ENCODE data around the gene SH3BP1.

SH3BP1 gene

DNA sequence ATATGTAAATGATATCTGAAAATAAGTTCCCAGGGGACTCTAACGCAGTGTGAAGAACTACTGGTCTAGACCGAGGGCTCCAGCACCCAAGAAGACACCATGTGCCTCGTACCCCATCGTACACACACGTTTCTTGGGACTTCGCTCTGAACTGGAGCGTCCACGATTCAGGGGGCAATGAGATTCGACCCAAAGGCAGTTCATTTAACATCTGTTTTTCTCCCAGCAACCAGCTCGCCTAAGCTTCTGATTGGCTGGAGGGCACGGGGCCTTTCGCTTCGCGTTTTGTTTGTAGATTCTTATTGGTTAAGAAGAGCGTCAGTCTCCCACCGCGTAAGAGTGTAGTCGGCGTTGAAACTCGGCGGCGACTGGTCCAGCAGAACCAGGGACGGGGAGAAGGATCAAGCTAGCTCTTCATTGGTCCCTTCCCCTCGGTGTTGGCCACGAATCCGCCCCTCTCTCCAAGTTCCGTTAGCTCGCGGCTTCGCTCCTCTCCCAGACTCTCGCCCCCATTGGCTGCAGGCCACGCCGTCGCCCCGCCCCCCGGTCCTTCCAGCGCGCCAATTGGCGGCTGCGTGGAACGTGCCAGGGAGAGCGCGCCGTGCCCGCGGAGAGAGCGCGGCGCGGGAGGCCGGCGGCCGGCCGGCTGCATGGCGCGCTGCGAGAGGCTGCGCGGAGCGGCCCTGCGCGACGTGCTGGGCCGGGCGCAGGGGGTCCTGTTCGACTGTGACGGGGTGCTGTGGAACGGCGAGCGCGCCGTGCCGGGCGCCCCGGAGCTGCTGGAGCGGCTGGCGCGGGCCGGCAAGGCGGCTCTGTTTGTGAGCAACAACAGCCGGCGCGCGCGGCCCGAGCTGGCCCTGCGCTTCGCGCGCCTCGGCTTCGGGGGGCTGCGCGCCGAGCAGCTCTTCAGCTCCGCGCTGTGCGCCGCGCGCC is 18.9 kb downstream of the SH3BP1 start, which contains the start of gene PDXP:
Gene PDXP (plus strand): TSS at position 591 of the 933 bp plus-strand sequence. CDS start 60 bp downstream, at position 651.
- DNase-seq (ENCODE audit: low read depth in 1 of 2, low spot score in 1 of 2), result peak; percentile 97 to 98

DNA sequence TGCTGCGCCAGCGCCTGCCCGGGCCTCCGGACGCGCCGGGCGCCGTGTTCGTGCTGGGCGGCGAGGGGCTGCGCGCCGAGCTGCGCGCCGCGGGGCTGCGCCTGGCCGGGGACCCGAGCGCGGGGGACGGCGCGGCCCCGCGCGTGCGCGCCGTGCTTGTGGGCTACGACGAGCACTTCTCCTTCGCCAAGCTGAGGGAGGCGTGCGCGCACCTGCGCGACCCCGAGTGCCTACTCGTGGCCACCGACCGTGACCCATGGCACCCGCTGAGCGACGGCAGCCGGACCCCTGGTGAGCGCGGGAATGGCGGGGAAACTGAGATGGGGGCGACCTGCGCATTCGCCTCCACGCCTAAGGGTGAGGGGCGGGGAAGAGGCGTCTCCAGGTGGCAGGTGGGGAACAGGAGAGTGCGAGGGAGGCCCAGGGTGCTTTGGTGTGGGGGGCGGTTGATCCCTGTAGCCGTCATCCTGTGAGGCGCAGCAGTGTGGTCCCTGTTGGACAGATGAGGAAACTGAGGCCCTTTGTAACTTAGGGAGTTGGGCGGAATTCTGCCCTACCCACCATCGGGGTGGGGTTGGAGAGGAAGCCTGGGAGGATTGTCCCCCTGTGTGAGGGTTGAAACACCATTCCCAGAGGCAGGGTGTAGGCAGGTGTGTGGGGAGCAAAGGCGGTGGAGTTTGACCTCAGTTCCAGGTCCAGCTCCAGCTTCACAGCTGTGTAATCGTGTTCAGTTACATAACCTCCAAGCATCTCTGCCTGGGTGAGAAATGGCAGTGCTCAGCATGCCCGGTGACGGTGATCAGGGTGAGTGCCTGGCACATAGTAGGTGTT is 19.8 kb downstream of the SH3BP1 start:
- DNase-seq (ENCODE audit: low read depth in 1 of 2, low spot score in 1 of 2), result no peak

DNA sequence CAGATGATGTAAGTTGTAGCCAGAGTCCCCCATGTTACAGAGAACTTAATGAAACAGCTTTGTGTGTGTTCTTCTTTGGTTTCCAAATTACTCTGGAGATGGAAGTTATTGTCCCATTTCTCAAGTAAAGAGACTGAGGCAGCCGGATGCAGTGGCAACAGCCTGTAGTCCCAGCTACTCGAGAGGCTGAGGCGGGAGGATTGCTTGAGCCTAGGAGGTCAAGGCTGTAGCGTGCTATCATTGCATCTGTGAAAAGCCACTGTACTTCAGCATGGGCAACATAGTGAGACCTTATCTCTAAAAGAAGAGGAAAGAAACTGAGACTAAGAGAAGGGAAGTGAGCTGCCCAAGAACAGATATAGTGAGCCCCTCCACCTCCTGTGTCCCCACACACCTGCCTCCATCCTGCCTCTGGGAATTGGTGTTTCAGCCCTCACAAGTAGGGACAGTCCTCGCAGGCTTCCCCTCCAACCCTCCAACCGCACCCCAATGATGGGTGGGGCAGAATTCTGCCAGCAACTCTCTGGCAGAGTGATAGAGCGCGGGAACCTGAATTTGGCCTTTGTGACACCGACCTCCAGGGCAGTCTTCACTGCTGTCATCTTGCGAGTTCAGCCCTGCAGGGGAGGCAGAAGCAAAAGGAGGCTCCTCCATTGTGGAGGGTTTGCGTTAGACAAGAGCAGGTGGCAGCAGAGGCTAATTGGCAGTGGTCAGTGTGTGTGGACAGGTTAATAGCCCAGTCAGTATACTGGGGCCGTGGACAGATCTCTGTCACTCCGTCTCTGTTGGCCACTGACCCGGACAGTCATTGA is 20.6 kb downstream of the SH3BP1 start:
- no peak for DNase-seq (ENCODE audit: low read depth in 1 of 2, low spot score in 1 of 2)

DNA sequence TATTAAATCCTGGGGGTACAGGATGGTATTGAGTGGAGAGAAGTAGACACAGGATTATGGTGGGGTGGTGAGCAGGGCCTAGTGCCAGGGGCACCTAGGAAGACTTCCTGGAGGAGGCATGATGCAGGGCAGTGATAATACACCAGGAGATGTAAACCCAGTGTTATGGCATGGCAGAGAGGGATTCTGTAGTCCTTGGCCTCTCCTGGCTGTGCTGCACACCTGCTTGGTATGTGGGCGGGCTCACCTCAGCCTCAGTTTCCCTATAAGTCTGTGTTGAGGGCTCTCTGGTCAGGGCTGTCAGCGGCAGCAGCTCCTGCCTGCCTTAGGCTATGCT is 21.2 kb downstream of the SH3BP1 start:
- DNase-seq (ENCODE audit: low read depth in 1 of 2, low spot score in 1 of 2), result no peak

DNA sequence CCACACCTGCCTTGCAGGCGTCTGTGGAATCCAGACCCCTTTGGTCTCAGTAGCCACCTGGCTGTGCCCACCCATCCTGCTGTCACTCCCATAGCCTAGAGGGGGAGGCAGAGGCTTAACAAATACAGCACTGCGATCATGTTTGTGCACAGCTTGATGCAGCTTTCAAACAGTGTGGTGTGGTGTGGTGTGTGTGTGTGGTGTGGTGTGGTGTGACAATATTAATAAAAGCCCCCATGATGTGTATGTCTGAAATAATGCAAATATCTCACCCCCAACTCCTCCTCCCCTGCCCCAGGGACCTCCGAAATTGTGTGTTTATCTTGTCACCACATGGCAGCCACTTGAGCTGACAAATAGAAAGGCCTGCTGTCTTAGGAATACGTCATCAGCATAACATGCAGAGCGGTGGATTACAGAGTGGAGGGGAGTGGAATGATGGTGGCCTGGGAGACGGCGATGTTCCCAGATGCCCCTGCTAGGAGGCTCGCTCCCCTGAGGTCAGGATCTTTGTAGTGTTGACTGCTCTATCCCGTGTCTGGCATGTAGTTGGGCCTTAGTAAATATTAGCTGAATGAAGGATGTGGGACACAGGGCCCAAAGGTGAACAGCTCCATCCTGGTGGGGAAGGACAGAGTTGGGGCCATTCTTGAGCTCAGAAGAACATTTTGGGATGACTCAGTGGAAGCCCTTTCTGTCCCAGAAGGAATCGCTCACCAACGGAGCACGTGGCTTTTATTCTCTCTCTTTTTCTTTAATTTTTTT is 21.9 kb downstream of the SH3BP1 start:
- DNase-seq (ENCODE audit: low read depth in 1 of 2, low spot score in 1 of 2), result no peak

DNA sequence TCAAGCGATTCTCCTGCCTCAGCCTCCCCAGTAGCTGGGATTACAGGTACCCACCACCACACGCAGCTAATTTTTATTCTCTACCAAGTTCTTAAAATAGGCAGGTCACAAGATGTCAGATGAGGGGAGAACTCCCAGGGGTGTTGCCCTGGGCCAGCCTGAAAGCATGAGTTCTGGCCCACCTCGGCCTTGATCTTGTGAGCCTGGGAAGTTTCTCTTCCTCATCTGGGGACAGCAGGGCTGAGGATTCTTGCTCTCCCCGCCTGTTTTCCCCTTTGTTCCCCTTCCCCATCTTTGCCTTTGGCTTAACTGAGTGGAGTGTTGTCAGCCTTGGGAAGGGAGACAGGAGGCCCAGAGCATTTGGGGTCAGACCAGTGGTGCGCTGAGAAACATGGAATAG is 22.6 kb downstream of the SH3BP1 start:
- DNase-seq (ENCODE audit: low read depth in 1 of 2, low spot score in 1 of 2), result no peak

DNA sequence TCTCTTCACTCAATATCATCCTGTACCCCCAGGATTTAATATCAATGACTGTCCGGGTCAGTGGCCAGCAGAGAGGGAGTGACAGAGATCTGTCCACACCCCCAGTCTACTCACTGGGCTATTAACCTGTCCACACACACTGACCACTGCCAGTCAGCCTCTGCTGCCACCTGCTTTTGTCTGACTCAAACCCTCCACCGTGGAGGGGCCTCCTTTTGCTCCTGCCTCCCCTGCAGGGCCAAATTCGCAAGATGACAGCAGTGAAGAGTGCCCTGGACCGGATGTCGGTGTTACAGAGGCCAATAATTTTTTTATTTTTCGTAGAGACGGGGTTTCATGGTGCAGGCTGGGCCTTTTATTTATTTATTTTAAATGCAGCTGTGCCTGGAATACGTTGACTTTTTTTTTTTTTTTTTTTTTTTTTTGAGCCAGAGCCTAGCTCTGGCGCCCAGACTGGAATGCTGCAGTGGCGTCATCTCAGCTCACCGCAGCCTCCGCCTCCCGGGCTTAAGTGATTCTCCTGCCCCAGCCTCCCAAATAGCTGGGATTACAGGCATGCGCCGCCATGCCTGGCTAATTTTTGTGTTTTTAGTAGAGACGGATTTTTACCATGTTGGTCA is 24.2 kb downstream of the SH3BP1 start:
- no peak for DNase-seq (ENCODE audit: low read depth in 1 of 2, low spot score in 1 of 2)

DNA sequence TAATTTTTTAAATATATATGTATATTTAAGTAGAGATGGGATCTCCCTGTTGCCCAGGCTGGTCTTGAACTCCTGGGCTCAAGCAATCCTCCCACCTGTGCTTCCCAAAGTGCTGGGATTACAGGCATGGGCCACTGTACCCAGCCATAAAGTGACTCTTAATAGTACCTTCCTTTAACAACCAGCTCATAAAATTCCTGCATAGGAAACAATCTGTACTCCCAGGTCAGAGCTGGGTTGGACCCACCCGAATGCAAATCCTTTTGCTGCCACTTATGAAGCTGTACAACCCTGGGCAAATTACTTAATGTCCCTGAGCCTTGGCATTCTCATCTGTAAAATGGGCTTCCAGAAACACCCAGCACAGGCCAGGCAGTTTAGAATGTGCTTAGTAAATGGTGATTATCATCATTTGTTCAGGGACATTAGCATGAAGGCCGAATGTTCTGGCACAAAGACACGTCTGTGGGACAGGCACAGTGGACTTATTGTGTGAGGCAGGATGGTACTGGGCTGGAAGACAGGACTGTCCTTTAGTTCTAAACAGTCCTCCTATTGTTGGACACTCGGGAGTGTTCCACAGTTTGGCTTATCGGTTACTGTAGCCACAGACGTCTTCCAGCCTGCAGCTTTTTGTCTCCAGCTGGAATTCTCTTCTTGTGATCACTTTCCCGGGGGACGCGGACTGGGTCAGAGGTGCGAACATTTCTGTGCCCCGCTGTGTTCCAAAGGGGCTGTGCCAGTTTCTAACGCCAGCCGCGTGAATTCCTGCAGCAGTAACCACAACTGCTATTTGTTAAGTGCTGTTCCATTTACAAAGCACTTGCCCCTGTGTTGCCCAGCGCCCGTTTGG is 25.0 kb downstream of the SH3BP1 start:
- no peak for DNase-seq (ENCODE audit: low read depth in 1 of 2, low spot score in 1 of 2)

DNA sequence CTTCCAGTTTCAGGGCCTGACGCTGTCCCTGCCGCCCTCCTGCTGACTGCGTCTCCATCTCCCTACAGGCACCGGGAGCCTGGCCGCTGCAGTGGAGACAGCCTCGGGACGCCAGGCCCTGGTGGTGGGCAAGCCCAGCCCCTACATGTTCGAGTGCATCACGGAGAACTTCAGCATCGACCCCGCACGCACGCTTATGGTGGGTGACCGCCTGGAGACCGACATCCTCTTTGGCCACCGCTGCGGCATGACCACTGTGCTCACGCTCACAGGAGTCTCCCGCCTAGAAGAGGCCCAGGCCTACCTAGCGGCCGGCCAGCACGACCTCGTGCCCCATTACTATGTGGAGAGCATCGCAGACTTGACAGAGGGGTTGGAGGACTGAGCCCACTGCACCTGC is 26.0 kb downstream of the SH3BP1 start:
- no peak for DNase-seq (ENCODE audit: low read depth in 1 of 2, low spot score in 1 of 2)

DNA sequence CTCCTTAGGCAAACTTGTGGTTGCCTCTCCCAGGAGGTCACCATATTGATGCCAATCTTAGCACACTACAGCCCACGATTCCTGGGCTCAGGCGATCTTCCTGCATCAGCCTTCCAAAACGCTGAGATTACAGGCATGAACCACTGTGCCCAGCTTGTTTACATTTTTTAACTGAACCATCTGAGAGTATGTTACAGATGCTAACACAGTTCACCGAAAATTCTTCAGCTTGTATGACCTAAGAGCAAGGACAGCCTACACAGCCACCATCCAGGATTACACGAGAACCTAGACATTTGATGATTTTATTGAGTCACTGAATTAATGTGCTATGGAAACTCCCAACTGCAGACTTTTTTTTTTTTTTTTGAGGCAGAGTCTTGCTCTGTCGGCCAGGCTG is 30.1 kb downstream of the SH3BP1 start:
- DNase-seq (ENCODE audit: low read depth in 1 of 2, low spot score in 1 of 2), result no peak

DNA sequence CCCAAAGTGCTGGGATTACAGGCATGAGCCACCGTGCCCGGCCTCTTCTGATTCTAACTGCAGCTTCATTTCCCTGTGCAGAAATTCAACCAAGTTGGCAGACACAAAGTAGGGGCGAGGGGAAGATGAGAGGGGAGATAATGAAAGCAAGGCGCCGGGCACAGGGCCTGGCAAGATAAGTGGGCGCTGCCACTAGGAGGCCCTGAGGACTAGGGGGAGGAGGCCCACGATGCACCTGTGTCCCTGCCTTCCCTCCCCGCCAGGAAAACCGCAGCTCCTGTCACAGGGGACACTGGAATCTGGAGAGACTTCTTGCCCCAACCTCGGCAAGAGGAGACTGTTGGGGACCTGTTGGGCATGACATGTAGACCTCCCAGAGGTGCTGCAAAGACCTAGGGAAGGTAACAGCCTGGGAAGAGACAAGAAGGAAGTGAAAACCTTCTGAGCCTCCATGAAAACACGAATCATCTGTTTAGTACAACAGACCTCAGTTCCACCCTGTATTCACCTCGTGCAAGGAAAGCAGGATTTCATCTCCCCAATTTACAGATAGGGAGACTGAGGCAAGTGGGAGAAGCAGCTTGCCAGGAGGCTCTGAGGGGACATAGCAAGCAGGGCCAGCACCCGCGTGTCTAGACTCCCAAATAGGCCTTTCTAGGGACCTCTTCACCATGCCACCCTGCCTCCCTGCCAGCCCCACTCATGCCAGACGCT is 32.9 kb downstream of the SH3BP1 start:
- DNase-seq (ENCODE audit: low read depth in 1 of 2, low spot score in 1 of 2), result no peak

DNA sequence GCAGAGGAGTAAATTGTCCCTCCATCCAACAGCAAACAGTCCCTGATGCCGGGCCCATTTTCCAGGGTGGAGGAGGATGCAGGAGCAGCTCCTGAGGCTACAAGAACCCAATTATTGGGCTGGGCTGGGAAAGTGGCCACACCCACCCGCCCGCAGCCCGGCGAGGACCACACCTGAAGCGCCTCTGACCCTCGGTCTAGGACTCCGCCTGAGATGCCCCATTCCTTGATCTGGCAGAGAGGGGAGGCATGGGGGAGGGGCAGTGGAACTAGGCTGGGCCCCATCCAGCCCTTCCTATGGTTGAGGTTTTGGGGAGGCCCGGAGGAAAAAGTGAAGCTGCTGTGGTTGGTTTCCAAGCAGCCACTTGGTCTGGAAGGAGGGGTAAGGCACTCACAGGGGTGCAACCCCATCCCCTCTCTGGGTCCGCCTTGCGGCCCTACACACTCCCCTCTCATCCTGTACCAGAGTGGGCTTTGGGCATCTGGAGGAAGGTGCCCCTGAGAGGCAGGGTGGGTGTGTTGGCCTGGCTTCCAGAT is 33.5 kb downstream of the SH3BP1 start:
- DNase-seq (ENCODE audit: low read depth in 1 of 2, low spot score in 1 of 2), result no peak

DNA sequence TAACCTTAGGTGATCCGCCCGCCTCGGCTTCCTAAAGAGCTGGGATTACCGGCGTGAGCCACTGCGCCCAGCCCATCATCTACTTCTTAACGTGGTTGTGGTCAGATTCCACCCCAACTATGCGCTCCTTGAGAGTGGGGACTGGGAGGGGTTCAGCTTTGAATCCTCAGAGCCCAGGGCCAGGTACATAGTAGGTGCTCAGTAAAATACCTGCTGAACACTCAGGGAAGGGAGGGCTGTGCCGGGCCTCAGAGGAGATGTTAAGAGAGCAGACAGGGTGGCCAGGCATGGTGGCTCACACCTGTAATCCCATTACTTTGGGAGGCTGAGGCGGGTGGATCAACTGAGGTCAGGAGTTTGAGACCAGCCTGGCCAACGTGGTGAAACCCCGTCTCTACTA is 34.8 kb downstream of the SH3BP1 start:
- DNase-seq (ENCODE audit: low read depth in 1 of 2, low spot score in 1 of 2), result no peak

DNA sequence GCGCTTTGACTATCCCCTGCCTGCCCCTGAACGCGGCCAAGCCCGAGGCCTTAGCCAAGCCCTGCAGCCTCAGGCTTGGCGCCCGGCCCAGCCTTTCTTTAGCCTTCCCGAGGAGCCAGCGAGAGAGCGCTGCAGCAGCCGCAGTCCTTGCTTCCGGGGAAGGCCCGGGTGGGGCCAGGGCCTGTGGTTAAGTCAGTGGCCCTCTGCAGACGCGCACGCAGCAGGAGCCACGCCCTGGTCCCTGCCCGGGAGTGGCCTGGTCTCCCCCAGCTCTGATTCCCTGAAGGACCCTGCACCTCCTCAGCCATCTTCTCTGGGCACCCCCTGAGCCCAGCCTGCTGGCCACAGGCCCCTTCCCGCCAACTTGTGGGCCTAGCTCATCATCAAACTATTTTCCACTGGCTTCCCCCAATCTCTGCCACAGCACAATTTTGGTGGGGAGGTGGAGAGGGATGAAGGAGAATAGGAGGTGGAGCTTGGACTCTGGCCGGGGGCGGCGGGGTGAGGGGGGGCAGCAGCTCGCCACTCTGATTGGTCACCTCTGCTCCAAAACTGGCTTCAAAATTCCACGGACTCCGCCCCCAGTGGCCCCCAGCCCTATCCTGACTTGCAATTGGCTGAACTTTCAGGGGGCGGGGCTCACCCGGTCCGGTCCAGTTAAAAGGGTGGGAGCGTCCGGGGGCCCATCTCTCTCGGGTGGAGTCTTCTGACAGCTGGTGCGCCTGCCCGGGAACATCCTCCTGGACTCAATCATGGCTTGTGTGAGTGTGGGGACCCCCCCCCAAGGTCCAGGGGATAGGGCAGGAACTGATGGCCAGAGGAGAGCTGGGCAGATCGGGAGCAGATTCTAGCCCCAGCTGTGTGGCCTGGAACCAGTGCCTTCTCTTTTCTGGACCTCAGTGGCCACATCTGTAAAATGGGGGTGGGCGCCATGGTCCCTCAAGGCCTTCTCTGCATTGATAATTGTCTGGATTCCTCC is 35.8 kb downstream of the SH3BP1 start, which contains the start of gene LGALS1:
Gene LGALS1 (plus strand): TSS at position 686 of the 979 bp plus-strand sequence. CDS start 67 bp downstream, at position 753.
- DNase-seq (ENCODE audit: low read depth in 1 of 2, low spot score in 1 of 2), result peak; percentile 27 to 45

DNA sequence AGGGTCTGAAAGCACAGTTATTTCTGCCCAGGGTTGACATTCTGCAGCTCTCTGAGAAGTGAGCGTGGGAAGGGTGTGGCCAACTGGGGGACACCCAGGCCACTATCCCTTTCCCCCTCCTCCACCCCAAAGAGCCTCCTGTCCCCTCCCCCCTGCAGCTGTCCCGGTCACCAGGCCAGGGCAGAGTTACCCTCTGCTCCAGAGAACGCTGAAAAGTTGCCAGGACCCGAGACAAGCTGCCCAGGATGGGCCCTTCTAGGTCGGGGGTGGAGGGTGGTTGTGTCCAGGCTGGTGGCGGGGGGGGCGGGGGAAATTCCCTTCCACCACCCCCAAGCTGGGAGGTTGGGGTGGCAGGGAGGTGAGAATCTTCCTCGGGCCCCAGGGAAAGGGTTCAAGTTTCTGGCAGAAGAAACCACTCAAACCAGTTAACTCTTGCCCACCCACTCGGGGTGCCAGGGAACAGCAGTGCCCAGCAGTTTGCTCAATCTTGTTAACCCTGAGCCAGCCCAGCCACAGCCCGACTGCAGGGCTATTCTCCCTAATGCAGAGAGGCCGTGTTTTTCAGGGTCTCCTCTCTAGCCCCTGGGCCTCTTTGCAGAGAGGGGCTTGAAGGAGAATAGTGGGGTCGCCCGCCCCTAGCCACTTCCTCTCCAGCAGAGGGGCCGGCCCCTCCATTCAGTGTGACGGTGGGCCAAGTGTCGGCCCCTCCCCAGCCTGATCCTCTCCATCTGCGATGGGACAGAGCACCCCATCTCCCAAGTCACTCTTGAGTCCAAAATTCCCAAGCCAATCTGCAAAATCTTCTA is 36.7 kb downstream of the SH3BP1 start:
- no peak for DNase-seq (ENCODE audit: low read depth in 1 of 2, low spot score in 1 of 2)

Data from activated T-helper 1 cell treated with anti-CD3 and anti-CD28 coated beads, Interleukin-2, amount 50 U/mL, for 16 hours (primary cell).